WTC11 (cell line): ENCODE data around the gene MTARC1. TPM values are rescaled to one million over a fixed set of nuclear protein-coding genes. Genes with fewer than 3 reads are reported as not detected.

Source experiments
- ATAC-seq: fragments of 200-7000 bp; cut with Tn5 transposase; 2 replicates; pipeline ENCODE4 v1.10.0; 2021; ENCODE audit warnings: mild to moderate bottlenecking, moderate library complexity
- CTCF ChIA-PET: fragments of 300-600 bp; sonication (Branson Sonifier 250); formaldehyde crosslinking; loops from one replicate; lab custom pipeline; 2021; ENCODE audit warnings: antibody characterized with exemption; lab: Charles Lee
- POLR2A ChIA-PET: fragments of 350-600 bp; sonication (Branson Sonifier 250); formaldehyde crosslinking; loops from one replicate; lab custom pipeline; 2021; ENCODE audit warnings: antibody characterized with exemption; lab: Charles Lee
- DNase-seq: peaks from one replicate; pipeline ENCODE4 v3.0.0; 2021; ENCODE audit warnings: low spot score
- H3K27ac Mint-ChIP-seq: 2 replicates; pipeline ENCODE4 v1.8.0; 2021; ENCODE audit warnings: mixed read lengths
- H3K27me3 Mint-ChIP-seq: 2 replicates; pipeline ENCODE4 v1.8.0; 2021; ENCODE audit warnings: low read depth, mild to moderate bottlenecking, moderate library complexity, mixed read lengths
- H3K36me3 Mint-ChIP-seq: 2 replicates; pipeline ENCODE4 v1.8.0; 2021; ENCODE audit warnings: mixed read lengths
- H3K4me1 Mint-ChIP-seq: 2 replicates; pipeline ENCODE4 v1.8.0; 2022; ENCODE audit warnings: mixed read lengths
- H3K4me3 Mint-ChIP-seq: 2 replicates; pipeline ENCODE4 v1.8.0; 2021; ENCODE audit warnings: mild to moderate bottlenecking, moderate library complexity, mixed read lengths
- H3K9me3 Mint-ChIP-seq: 2 replicates; pipeline ENCODE4 v1.8.0; 2021; ENCODE audit warnings: mixed read lengths
- ETV6 ChIP-seq: sonication (generic); formaldehyde crosslinking; IDR thresholded peaks from 2 replicates; pipeline ENCODE4 v1.8.1; 2022; ENCODE audit warnings: mild to moderate bottlenecking, missing genetic modification reagents
- GTF2I ChIP-seq: fragments of 250-450 bp; sonication (Bioruptor Pico); conservative IDR thresholded peaks from 2 replicates; pipeline ENCODE4 v1.4.0; 2021; ENCODE audit warnings: mild to moderate bottlenecking
- IRF1 ChIP-seq: sonication (generic); formaldehyde crosslinking; IDR thresholded peaks from 2 replicates; pipeline ENCODE4 v1.8.0; 2023; ENCODE audit warnings: missing genetic modification reagents
- MXD4 ChIP-seq: fragments of 250-450 bp; sonication (Bioruptor Pico); IDR thresholded peaks from 2 replicates; pipeline ENCODE4 v1.8.0; 2021; ENCODE audit warnings: mild to moderate bottlenecking, moderate library complexity, borderline replicate concordance
- ZBTB43 ChIP-seq: sonication (generic); formaldehyde crosslinking; IDR thresholded peaks from 2 replicates; pipeline ENCODE4 v1.8.1; 2023; ENCODE audit warnings: mild to moderate bottlenecking, missing genetic modification reagents
- total RNA-seq: library from RNA; stranded (reverse); gene quantifications from 3 replicates; pipeline ENCODE4 v1.2.3, GENCODE V29; 2021
- TF ChIP-seq, protein P1 (sequence below): sonication (generic); formaldehyde crosslinking; IDR thresholded peaks from 2 replicates; pipeline ENCODE4 v1.8.1; 2022; ENCODE audit warnings: missing genetic modification reagents, borderline replicate concordance
- TF ChIP-seq, protein P2 (sequence below): sonication (generic); formaldehyde crosslinking; IDR thresholded peaks from 2 replicates; pipeline ENCODE4 v1.8.1; 2022; ENCODE audit warnings: mild to moderate bottlenecking, moderate library complexity, missing genetic modification reagents
- TF ChIP-seq, protein P3 (sequence below): sonication (generic); formaldehyde crosslinking; IDR thresholded peaks from 2 replicates; pipeline ENCODE4 v1.8.1; 2023; ENCODE audit warnings: mild to moderate bottlenecking, missing genetic modification reagents, moderate library complexity
- TF ChIP-seq, protein P4 (sequence below): sonication (generic); formaldehyde crosslinking; IDR thresholded peaks from 2 replicates; pipeline ENCODE4 v1.8.0; 2022; ENCODE audit warnings: mild to moderate bottlenecking, missing genetic modification reagents

The MTARC1 gene
- total RNA-seq, 1 experiment from 2014 or later, result 25.8 TPM

GRCh38 chr1:220817907-220818306 lies 31.2 kb downstream of the MTARC1 start:
- ATAC-seq, result no peak

GRCh38 chr1:220818421-220819173 lies 31.9 kb downstream of the MTARC1 start:
- CTCF ChIA-PET, result interaction anchor here (0.9 to 1.4 kb wide), 3 partner anchors 9 to 68 kb away, joined by 3 to 4 read pairs (median 3); no protein-coding TSS in a partner anchor

More at GRCh38 chr1:220817907-220818306, 31.2 kb downstream of the MTARC1 start:
- Mint-ChIP-seq H3K4me3 (no peak overlapping the region), H3K27ac (peak overlapping the region; percentile 24; the same call in 1 of the 2 replicates), H3K36me3 (peaks cover 38% of the 10 kb centered on the region), H3K9me3 (peaks cover 9% of the 10 kb centered on the region; the same call in 1 of the 2 replicates), H3K27me3 (no peaks in the 10 kb centered on the region; the same call in 1 of the 2 replicates), H3K4me1 (peaks cover 18% of the 10 kb centered on the region)
- no peak for TF ChIP-seq IRF1
- TF ChIP-seq ETV6, result no peak
- no peak for TF ChIP-seq ZBTB43 (CRISPR knock-in tag)
- no peak for TF ChIP-seq MXD4 (CRISPR knock-in tag)
- TF ChIP-seq, protein P1, sequence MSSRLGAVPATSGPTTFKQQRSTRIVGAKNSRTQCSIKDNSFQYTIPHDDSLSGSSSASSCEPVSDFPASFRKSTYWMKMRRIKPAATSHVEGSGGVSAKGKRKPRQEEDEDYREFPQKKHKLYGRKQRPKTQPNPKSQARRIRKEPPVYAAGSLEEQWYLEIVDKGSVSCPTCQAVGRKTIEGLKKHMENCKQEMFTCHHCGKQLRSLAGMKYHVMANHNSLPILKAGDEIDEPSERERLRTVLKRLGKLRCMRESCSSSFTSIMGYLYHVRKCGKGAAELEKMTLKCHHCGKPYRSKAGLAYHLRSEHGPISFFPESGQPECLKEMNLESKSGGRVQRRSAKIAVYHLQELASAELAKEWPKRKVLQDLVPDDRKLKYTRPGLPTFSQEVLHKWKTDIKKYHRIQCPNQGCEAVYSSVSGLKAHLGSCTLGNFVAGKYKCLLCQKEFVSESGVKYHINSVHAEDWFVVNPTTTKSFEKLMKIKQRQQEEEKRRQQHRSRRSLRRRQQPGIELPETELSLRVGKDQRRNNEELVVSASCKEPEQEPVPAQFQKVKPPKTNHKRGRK (CRISPR knock-in tag), result no peak
- no peak for DNase-seq
- CTCF ChIA-PET, result interaction anchor here (0.9 kb wide), 1 partner anchor 15 kb away, joined by 3 read pairs; no protein-coding TSS in a partner anchor
- POLR2A ChIA-PET, result no interaction called here

GRCh38 chr1:220819467-220820026 lies 32.8 kb downstream of the MTARC1 start:
- DNase-seq (no peak), ATAC-seq (no peak)
- H3K4me3 Mint-ChIP-seq, result no peak overlapping the region
- peaks cover 9% of the 10 kb centered on the region; the same call in 1 of the 2 replicates for H3K9me3 Mint-ChIP-seq
- POLR2A ChIA-PET, result no interaction called here
- H3K36me3 Mint-ChIP-seq, result peaks cover 23% of the 10 kb centered on the region
- TF ChIP-seq IRF1 (no peak), GTF2I (CRISPR knock-in tag) (no peak)
- TF ChIP-seq, protein P1 (CRISPR knock-in tag), result no peak
- TF ChIP-seq, protein P2, sequence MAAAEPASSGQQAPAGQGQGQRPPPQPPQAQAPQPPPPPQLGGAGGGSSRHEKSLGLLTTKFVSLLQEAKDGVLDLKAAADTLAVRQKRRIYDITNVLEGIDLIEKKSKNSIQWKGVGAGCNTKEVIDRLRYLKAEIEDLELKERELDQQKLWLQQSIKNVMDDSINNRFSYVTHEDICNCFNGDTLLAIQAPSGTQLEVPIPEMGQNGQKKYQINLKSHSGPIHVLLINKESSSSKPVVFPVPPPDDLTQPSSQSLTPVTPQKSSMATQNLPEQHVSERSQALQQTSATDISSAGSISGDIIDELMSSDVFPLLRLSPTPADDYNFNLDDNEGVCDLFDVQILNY, result no peak
- CTCF ChIA-PET, result interaction anchor here (0.9 to 1.4 kb wide), 4 partner anchors 8 to 67 kb away, joined by 3 to 5 read pairs (median 4); no protein-coding TSS in a partner anchor
- H3K27me3 Mint-ChIP-seq, result no peaks in the 10 kb centered on the region
- H3K27ac Mint-ChIP-seq, result no peak overlapping the region
- peaks cover 26% of the 10 kb centered on the region for H3K4me1 Mint-ChIP-seq

More at GRCh38 chr1:220818421-220819173, 31.9 kb downstream of the MTARC1 start:
- Mint-ChIP-seq H3K36me3 (peaks cover 31% of the 10 kb centered on the region), H3K9me3 (peaks cover 9% of the 10 kb centered on the region; the same call in 1 of the 2 replicates), H3K27me3 (no peaks in the 10 kb centered on the region; the same call in 1 of the 2 replicates), H3K4me1 (peaks cover 21% of the 10 kb centered on the region), H3K4me3 (no peak overlapping the region; the same call in 1 of the 2 replicates), H3K27ac (peak overlapping the region; percentile 24; the same call in 1 of the 2 replicates)
- ATAC-seq (peak; percentile 99), DNase-seq (no peak)
- TF ChIP-seq, protein P3, sequence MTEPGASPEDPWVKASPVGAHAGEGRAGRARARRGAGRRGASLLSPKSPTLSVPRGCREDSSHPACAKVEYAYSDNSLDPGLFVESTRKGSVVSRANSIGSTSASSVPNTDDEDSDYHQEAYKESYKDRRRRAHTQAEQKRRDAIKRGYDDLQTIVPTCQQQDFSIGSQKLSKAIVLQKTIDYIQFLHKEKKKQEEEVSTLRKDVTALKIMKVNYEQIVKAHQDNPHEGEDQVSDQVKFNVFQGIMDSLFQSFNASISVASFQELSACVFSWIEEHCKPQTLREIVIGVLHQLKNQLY (CRISPR knock-in tag), result no peak
- TF ChIP-seq, protein P4, sequence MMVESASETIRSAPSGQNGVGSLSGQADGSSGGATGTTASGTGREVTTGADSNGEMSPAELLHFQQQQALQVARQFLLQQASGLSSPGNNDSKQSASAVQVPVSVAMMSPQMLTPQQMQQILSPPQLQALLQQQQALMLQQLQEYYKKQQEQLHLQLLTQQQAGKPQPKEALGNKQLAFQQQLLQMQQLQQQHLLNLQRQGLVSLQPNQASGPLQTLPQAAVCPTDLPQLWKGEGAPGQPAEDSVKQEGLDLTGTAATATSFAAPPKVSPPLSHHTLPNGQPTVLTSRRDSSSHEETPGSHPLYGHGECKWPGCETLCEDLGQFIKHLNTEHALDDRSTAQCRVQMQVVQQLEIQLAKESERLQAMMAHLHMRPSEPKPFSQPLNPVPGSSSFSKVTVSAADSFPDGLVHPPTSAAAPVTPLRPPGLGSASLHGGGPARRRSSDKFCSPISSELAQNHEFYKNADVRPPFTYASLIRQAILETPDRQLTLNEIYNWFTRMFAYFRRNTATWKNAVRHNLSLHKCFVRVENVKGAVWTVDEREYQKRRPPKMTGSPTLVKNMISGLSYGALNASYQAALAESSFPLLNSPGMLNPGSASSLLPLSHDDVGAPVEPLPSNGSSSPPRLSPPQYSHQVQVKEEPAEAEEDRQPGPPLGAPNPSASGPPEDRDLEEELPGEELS (CRISPR knock-in tag), result 0 out of 2 replicates have a peak, but pooled peaks have one; percentile 39
- POLR2A ChIA-PET, result no interaction called here
